Caco-2 (cell line): ENCODE results near the gene EPS8L3. TPM values are rescaled to one million over a fixed set of nuclear protein-coding genes. Genes with fewer than 3 reads are reported as not detected.

ENCODE experiments used
- BruUV-seq: library from RNA; stranded (reverse); fragments of 400-500 nt; replicated peaks from 2 replicates; lab custom pipeline; 2021; lab: Mats Ljungman, UMichigan
- CTCF ChIA-PET: fragments of 300-600 bp; sonication (Branson Sonifier 250); formaldehyde crosslinking; loops from one replicate; lab custom pipeline; 2022; ENCODE audit warnings: antibody characterized with exemption; lab: Charles Lee
- POLR2A ChIA-PET: fragments of 300-600 bp; sonication (Branson Sonifier 250); formaldehyde crosslinking; loops from one replicate; lab custom pipeline; 2022; ENCODE audit warnings: antibody characterized with exemption; lab: Charles Lee
- DNase-seq, 2 experiments: peaks; one replicate each; pipeline versions ENCODE4 v3.0.0 to v3.0.0-alpha.2; 2020 to 2022
- H3K27me3 ChIP-seq: replicated peaks from 2 replicates; pipeline ENCODE4 v1.6.0; 2011; ENCODE audit warnings: low read length; ENCODE audit not compliant: control insufficient read depth, insufficient read depth
- H3K36me3 ChIP-seq: 2 replicates; pipeline ENCODE4 v1.5.1; 2011; ENCODE audit warnings: low read length; ENCODE audit not compliant: control insufficient read depth, insufficient read depth
- H3K4me1 ChIP-seq: fragments of 250-450 bp; sonication (Bioruptor Pico); 2 replicates; pipeline ENCODE4 v1.5.1; 2020; ENCODE audit warnings: mild to moderate bottlenecking
- H3K4me3 ChIP-seq: 2 replicates; pipeline ENCODE4 v1.5.1; 2011; ENCODE audit warnings: low read depth, mild to moderate bottlenecking, control low read depth, low read length
- H3K9me3 ChIP-seq: fragments of 250-450 bp; sonication (Bioruptor Pico); 2 replicates; pipeline ENCODE4 v1.5.1; 2020; ENCODE audit warnings: mild to moderate bottlenecking, moderate library complexity
- H3K27ac Mint-ChIP-seq: one replicate; pipeline ENCODE4 v1.8.0; 2022; ENCODE audit warnings: mixed read lengths; ENCODE audit not compliant: unreplicated experiment
- H3K27me3 Mint-ChIP-seq: one replicate; pipeline ENCODE4 v1.8.0; 2022; ENCODE audit warnings: mixed read lengths; ENCODE audit not compliant: insufficient read depth, unreplicated experiment
- H3K36me3 Mint-ChIP-seq: one replicate; pipeline ENCODE4 v1.8.0; 2022; ENCODE audit warnings: mild to moderate bottlenecking, mixed read lengths; ENCODE audit not compliant: insufficient read depth, unreplicated experiment
- H3K4me1 Mint-ChIP-seq: one replicate; pipeline ENCODE4 v1.8.0; 2022; ENCODE audit warnings: low read depth, mixed read lengths; ENCODE audit not compliant: unreplicated experiment
- H3K4me3 Mint-ChIP-seq: one replicate; pipeline ENCODE4 v1.8.0; 2022; ENCODE audit warnings: mild to moderate bottlenecking, moderate library complexity, mixed read lengths; ENCODE audit not compliant: unreplicated experiment
- H3K9me3 Mint-ChIP-seq: one replicate; pipeline ENCODE4 v1.8.0; 2022; ENCODE audit warnings: mixed read lengths; ENCODE audit not compliant: unreplicated experiment
- CTCF ChIP-seq, 2 experiments: fragments of 200-600 bp in 1 of 2; IDR thresholded peaks; 1 replicate in 1 of 2; 2 replicates in 1 of 2; pipeline versions ENCODE4 v1.5.1 to v1.8.0; 2011 to 2022; ENCODE audit warnings: antibody characterized with exemption in 1 of 2, control low read depth in 1 of 2, inconsistent platforms in 1 of 2, low read depth in 1 of 2, low read length in 1 of 2, mild to moderate bottlenecking in 1 of 2, moderate library complexity in 1 of 2; ENCODE audit not compliant: insufficient read depth in 1 of 2, severe bottlenecking in 1 of 2, unreplicated experiment in 1 of 2
- intact Hi-C: fragments of 100-400 bp; cut with micrococcal nuclease; formaldehyde crosslinking; loops from one replicate; pipeline ENCODE4 v1.10.0; 2022; ENCODE audit not compliant: unreplicated experiment
- total RNA-seq: library from RNA; stranded (reverse); gene quantifications from 2 replicates; pipeline ENCODE4 v1.2.3, GENCODE V29; 2022

EPS8L3 gene
- total RNA-seq, 1 experiment from 2014 or later, result 15.3 TPM

GRCh38 chr1:109808703-109809102 lies 45.0 kb upstream of the EPS8L3 start:
- no peaks in the 10 kb centered on the region for H3K9me3 ChIP-seq
- no peak overlapping the region for H3K27ac Mint-ChIP-seq
- H3K4me3 Mint-ChIP-seq, result no peak overlapping the region
- no peaks in the 10 kb centered on the region for H3K9me3 Mint-ChIP-seq
- no peaks in the 10 kb centered on the region for H3K4me1 Mint-ChIP-seq
- DNase-seq, result no peak
- POLR2A ChIA-PET, result no interaction called here
- H3K36me3 ChIP-seq, result no peaks in the 10 kb centered on the region
- H3K27me3 ChIP-seq, result no peaks in the 10 kb centered on the region
- intact Hi-C loops, result no loop called here
- no peak overlapping the region for H3K4me3 ChIP-seq
- no peaks in the 10 kb centered on the region for H3K27me3 Mint-ChIP-seq
- CTCF ChIA-PET, result no interaction called here
- BruUV-seq, result no TSS peak
- TF ChIP-seq CTCF (IDR thresholded peaks at IDR 0.05; ENCODE audit: insufficient read depth in 1 of 2, low read depth in 1 of 2, low read length in 1 of 2, severe bottlenecking in 1 of 2, unreplicated experiment in 1 of 2), result no peak
- peaks cover 4% of the 10 kb centered on the region for H3K36me3 Mint-ChIP-seq
- H3K4me1 ChIP-seq, result no peaks in the 10 kb centered on the region

GRCh38 chr1:109807822-109808680 lies 44.3 kb upstream of the EPS8L3 start:
- Histone ChIP-seq H3K4me3 (no peak overlapping the region), H3K9me3 (no peaks in the 10 kb centered on the region), H3K27me3 (no peaks in the 10 kb centered on the region), H3K4me1 (no peaks in the 10 kb centered on the region), H3K36me3 (no peaks in the 10 kb centered on the region)
- no TSS peak for BruUV-seq
- POLR2A ChIA-PET, result no interaction called here
- no peak overlapping the region for H3K4me3 Mint-ChIP-seq
- no peaks in the 10 kb centered on the region for H3K27me3 Mint-ChIP-seq
- TF ChIP-seq CTCF (IDR thresholded peaks at IDR 0.05; ENCODE audit: insufficient read depth in 1 of 2, low read depth in 1 of 2, low read length in 1 of 2, severe bottlenecking in 1 of 2, unreplicated experiment in 1 of 2), result no peak
- H3K4me1 Mint-ChIP-seq, result no peaks in the 10 kb centered on the region
- H3K36me3 Mint-ChIP-seq, result peaks cover 4% of the 10 kb centered on the region
- intact Hi-C loops, result no loop called here
- CTCF ChIA-PET, result no interaction called here
- DNase-seq, result no peak
- no peaks in the 10 kb centered on the region for H3K9me3 Mint-ChIP-seq
- H3K27ac Mint-ChIP-seq, result no peak overlapping the region

- no peak overlapping the region for H3K4me3 ChIP-seq
- no peak for DNase-seq
- no peaks in the 10 kb centered on the region for H3K27me3 ChIP-seq
- no TSS peak for BruUV-seq
- no peak overlapping the region for H3K4me3 Mint-ChIP-seq
- intact Hi-C loops, result no loop called here
- no peaks in the 10 kb centered on the region for H3K4me1 Mint-ChIP-seq
- H3K9me3 Mint-ChIP-seq, result no peaks in the 10 kb centered on the region
- no peaks in the 10 kb centered on the region for H3K27me3 Mint-ChIP-seq
- H3K36me3 ChIP-seq, result no peaks in the 10 kb centered on the region
- ChIA-PET CTCF (no interaction called here), POLR2A (no interaction called here)
- H3K27ac Mint-ChIP-seq, result no peak overlapping the region
- H3K4me1 ChIP-seq, result no peaks in the 10 kb centered on the region
- no peak for TF ChIP-seq CTCF (IDR thresholded peaks at IDR 0.05; ENCODE audit: insufficient read depth in 1 of 2, low read depth in 1 of 2, low read length in 1 of 2, severe bottlenecking in 1 of 2, unreplicated experiment in 1 of 2)
- no peaks in the 10 kb centered on the region for H3K9me3 ChIP-seq
- H3K36me3 Mint-ChIP-seq, result peaks cover 4% of the 10 kb centered on the region
Measured at GRCh38 chr1:109807402-109807801, 43.7 kb upstream of the EPS8L3 start.
